Adipose tissue (tissue), 3 donors: Measurements from ENCODE around the gene CUTC. TPM values are rescaled to one million over a fixed set of nuclear protein-coding genes. Genes with fewer than 3 reads are reported as not detected.
"Not testable (repeated sequence)": the region's sequence is repeated elsewhere in the genome, so short reads cannot be mapped to it uniquely, and the experiment has no call there.

Experiments
- H3K27ac ChIP-seq: one replicate; pipeline ENCODE4 v1.5.1; 2013; ENCODE audit warnings: low read depth, low read length
- WGBS, 3 donors: extraction: QIAGEN DNeasy Blood & Tissue Kit; methylation state at CpG; one replicate each; pipeline ENCODE4 v1.1.7; 2013; 5-methylcytosine and 5-hydroxymethylcytosine counted together
- polyA plus RNA-seq, 3 donors: library from polyadenylated mRNA; stranded (reverse); fragments of 200-250 nt; gene quantifications; one replicate each; pipeline ENCODE4 v1.2.3, GENCODE V29; 2013
- donor health status: healthy with polysubstance abuse.
- donor health status: Bipolar disorder and iron deficiency.
- donor health status: healthy.

The CUTC gene
- polyA plus RNA-seq: 10 to 100 TPM; 14.8 to 51.7 (median 47.7) TPM

DNA sequence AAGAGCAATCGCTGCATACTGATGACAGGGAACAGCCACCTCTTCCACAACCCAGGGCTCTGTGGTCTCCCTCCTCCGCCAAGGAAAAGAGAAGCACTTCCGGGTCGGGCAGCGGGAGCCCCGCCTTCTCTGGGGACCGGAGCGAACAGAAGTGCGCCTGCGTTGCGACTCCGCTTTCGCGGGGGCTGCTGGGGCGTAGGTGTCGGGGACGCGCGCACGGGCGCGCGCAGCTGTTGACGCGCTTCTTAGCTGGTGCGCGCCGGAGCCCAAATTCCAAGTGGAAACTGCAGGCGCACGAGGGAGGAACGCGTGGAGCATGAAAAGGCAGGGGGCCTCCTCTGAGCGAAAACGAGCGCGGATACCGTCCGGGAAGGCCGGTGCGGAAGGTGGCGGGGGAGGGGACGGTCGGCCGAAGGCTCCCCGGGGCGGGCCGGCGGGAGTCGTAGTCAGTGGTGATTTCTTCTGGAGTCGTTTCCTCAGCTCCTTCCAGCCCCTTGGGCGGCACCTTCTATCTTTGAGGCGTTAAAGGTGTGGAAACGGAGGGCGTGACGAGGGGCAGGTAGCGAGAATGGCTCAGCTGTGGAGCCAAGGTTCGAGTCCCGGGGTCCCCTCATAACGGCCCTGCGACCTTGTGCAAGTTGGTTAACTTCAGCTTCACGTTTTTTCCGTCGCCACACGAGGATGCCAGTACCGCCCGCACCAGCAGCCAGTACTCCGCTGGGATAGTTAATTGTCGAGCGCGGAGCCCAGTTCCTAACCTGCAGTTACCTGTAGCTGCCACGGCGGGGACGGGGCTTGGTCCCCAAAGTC is at the start of gene CUTC, which contains the start of gene COX15:
CUTC (plus strand) TSS at position 202 of the 810 bp plus-strand sequence; CDS start at position 317, 115 bp downstream.
COX15 (minus strand) TSS at position 95 of the 810 bp plus-strand sequence; CDS start at position 17, 78 bp downstream.
- 0% methylated on average over 67 to 73 of the region's 73 CpGs for WGBS, 3 donors

GRCh38 chr10:99682752-99683151 is 49.3 kb upstream of the CUTC start:
- WGBS, 3 donors: 22 to 60% (median 52%) methylated on average over 1 of the region's 1 CpG
- H3K27ac ChIP-seq: no peak overlapping the region

More for the DNA sequence above, at the start of gene CUTC, which contains the start of gene COX15:
- H3K27ac ChIP-seq: peak within 1 kb of the TSS; percentile 44

DNA sequence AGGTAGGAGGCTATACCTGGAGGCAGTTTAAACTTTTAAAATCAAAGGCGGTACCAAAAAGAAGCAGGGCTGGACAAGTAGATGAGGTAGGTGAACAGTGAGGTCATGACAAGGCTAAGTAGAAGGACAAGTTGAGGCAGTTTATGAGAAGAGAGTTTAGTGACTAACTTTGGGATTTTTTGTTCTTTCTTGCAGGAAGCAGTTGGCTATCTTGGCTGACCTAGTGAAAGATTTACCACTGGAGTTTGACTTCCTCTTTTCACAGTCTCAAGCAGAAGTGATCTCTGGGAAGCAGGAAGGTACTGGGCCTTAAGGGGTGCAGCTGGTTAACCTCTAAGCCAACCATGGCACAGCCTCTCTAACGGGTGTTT is 46.5 kb upstream of the CUTC start:
- no peak overlapping the region for H3K27ac ChIP-seq
- 49 to 67% (median 57%) methylated on average over 2 of the region's 2 CpGs for WGBS, 3 donors

GRCh38 chr10:99689461-99689860 is 42.6 kb upstream of the CUTC start:
- WGBS, 3 donors: 97 to 100% (median 97%) methylated on average over 1 of the region's 1 CpG
- no peak overlapping the region for H3K27ac ChIP-seq

DNA sequence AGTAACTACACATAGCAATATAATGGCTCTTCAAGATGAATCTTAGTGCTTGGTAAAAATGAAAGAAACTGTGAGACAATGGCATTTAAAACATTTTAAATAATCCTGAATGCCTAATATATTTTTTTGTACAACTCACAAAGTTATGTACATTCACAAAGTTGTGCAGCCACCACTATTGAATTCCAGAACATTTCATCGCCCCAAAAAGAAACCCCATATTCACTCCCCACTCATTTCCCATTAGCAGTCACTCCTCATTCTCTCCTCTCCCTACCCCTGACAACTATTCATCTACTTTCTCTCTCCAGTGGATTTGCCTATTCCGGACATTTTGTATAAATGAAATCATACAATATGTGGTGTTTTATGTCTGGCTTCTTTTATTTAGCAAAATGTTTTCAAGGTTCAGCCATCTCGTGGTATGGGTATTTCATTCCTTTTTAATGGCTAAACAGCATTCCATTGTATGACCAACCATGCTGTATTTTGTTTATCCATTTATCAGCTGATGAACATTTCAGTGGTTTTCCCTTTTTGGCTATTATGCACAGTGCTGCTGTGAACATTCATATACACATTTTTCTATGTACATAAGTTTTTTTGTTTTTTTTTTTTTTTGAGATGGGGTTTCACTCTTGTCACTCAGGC is 38.0 kb upstream of the CUTC start:
- 95 to 97% (median 96%) methylated on average over 3 of the region's 3 CpGs for WGBS, 3 donors
- H3K27ac ChIP-seq: no peak overlapping the region

DNA sequence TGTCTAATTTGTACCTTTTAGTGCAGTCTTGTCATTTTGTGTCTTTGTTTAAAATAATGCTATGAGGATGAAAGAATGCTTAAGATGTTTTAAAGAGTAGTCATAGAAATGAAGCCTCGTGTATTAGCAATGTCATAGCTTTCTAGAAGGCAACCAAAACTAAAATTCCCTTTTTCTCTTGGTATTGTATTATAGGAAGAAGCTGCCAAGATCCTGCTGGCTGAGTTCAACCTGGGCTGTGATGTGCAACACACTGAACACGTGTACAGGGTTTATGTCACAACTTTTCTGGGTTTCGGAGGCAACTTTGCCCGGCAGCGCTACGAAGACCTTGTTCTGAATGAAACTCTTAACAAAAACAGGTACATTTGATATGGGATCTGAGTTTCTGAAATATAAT is 36.3 kb upstream of the CUTC start:
- WGBS, 3 donors: 88 to 94% (median 90%) methylated on average over 6 of the region's 6 CpGs
- no peak overlapping the region for H3K27ac ChIP-seq

GRCh38 chr10:99698504-99699080 is 33.4 kb upstream of the CUTC start:
- WGBS, 3 donors: 61 to 90% (median 86%) methylated on average over 8 of the region's 8 CpGs

GRCh38 chr10:99700649-99701048 is 31.4 kb upstream of the CUTC start:
- WGBS, 3 donors: 92 to 94% (median 92%) methylated on average over 4 of the region's 4 CpGs
- H3K27ac ChIP-seq: no peak overlapping the region

More at GRCh38 chr10:99698504-99699080, 33.4 kb upstream of the CUTC start:
- H3K27ac ChIP-seq: no peak overlapping the region

- 78 to 89% (median 88%) methylated on average over 1 of the region's 1 CpG for whole genome bisulfite sequencing, 3 donors
- no peak overlapping the region for H3K27ac ChIP-seq
Observed at GRCh38 chr10:99708428-99709012, 23.5 kb upstream of the CUTC start.

GRCh38 chr10:99709480-99710229 is 22.4 kb upstream of the CUTC start:
- WGBS, 3 donors: 57 to 93% (median 66%) methylated on average over 4 of the region's 4 CpGs
- H3K27ac ChIP-seq: no peak overlapping the region

GRCh38 chr10:99711129-99711719 is 20.8 kb upstream of the CUTC start:
- H3K27ac ChIP-seq: no peak overlapping the region

GRCh38 chr10:99714446-99714845 is 17.6 kb upstream of the CUTC start:
- WGBS, 3 donors: 81 to 91% (median 89%) methylated on average over 5 of the region's 5 CpGs
- H3K27ac ChIP-seq: no peak overlapping the region

DNA sequence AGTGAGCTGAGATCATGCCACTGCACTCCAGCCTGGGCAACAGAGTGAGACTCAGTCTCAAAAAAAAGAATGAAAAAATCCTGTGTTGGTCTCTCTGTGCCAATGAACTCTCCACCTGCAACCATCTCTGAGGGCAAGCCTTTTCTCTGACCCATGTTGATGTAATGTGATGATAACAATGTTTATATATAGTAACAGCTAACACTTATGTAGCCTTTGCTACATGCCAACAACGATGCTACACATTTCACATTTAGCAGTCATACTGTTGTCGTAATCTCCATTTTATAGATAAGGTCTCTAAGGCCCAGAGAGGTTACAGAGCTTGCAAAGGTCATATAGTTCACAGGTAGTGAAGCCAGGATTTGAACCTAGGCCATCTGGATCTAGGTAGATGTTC is 11.6 kb upstream of the CUTC start:
- no peak overlapping the region for H3K27ac ChIP-seq
- 63 to 96% (median 91%) methylated on average over 2 of the region's 2 CpGs for WGBS, 3 donors

- 68 to 90% (median 86%) methylated on average over 1 of the region's 1 CpG for WGBS, 3 donors
- H3K27ac ChIP-seq: no peak overlapping the region
Observed at GRCh38 chr10:99730026-99730425, 2.0 kb upstream of the CUTC start.

- H3K27ac ChIP-seq: peak overlapping the region; percentile 44
- 3 to 5% (median 4%) methylated on average over 16 of the region's 16 CpGs for WGBS, 3 donors
Observed at GRCh38 chr10:99731306-99732032, 565 bp upstream of the CUTC start.

DNA sequence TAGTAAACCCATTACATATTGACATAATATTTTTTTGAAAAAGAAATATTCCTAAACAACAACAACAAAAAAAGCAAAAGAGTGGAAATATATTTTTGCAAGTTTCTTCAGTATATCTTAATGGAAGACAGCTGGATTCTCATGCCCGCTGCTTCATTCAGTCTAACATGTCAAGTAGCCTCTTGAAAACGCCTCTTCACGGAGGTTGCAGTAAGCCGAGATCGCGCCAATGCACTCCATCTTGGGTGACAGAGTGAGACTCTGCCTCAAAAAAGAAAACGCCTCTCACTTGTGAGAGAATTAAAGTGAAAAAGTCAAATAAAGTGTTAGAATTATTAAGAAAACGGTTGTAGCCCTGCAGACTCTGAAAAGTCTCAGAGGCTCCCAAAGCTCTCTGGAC is 1.3 kb downstream of the CUTC start:
- H3K27ac ChIP-seq: no peak overlapping the region
- WGBS, 3 donors: 71 to 83% (median 78%) methylated on average over 8 of the region's 8 CpGs

GRCh38 chr10:99734111-99734510 is 2.1 kb downstream of the CUTC start:
- 97 to 98% (median 98%) methylated on average over 10 of the region's 10 CpGs for WGBS, 3 donors
- H3K27ac ChIP-seq: not testable (repeated sequence)
